HG03575 (cell line): Measurements from ENCODE around the gene IFNA6.
"Not testable (repeated sequence)": the region's sequence is repeated elsewhere in the genome, so short reads cannot be mapped to it uniquely, and the experiment has no call there.

ENCODE experiments used
- ATAC-seq: cut with Tn5 transposase; IDR thresholded peaks from one replicate; pipeline ENCODE4 v1.9.1; 2021; ENCODE audit not compliant: unreplicated experiment, insufficient number of reproducible peaks, low FRiP score; ENCODE audit errors: extremely low read depth

Gene IFNA6

GRCh38 chr9:21350787-21351186 is at the start of gene IFNA6:
IFNA6 (minus strand) TSS chr9:21350887; CDS start chr9:21350887, 0 bp downstream.
- ATAC-seq: no peak

- ATAC-seq: no peak
Observed at GRCh38 chr9:21399956-21400355, 49.3 kb upstream of the IFNA6 start.

GRCh38 chr9:21398955-21399489 is 48.3 kb upstream of the IFNA6 start:
- ATAC-seq: no peak

GRCh38 chr9:21395778-21396717 is 45.4 kb upstream of the IFNA6 start:
- ATAC-seq: no peak

GRCh38 chr9:21392270-21392669 is 41.6 kb upstream of the IFNA6 start:
- no peak for ATAC-seq

- ATAC-seq: no peak
Observed at GRCh38 chr9:21385131-21385670, 34.5 kb upstream of the IFNA6 start, which contains the start of gene IFNA2. IFNA2 (minus strand) TSS chr9:21385398; CDS start chr9:21385329, 69 bp downstream.

- no peak for ATAC-seq
Observed at GRCh38 chr9:21383627-21384026, 32.9 kb upstream of the IFNA6 start.

GRCh38 chr9:21381448-21382339 is 31.0 kb upstream of the IFNA6 start:
- peak; percentile 98 for ATAC-seq

- ATAC-seq: not testable (repeated sequence)
Observed at GRCh38 chr9:21371467-21371866, 20.8 kb upstream of the IFNA6 start.

- no peak for ATAC-seq
Observed at GRCh38 chr9:21367957-21368356, 17.3 kb upstream of the IFNA6 start, which contains the start of gene IFNA13. IFNA13 (minus strand) TSS chr9:21368057; CDS start chr9:21368010, 47 bp downstream.

- ATAC-seq: peak; percentile 92
Observed at GRCh38 chr9:21367169-21367568, 16.5 kb upstream of the IFNA6 start.

GRCh38 chr9:21362287-21362686 is 11.6 kb upstream of the IFNA6 start:
- no peak for ATAC-seq

- peak; percentile 57 for ATAC-seq
Observed at GRCh38 chr9:21357479-21358460, 7.1 kb upstream of the IFNA6 start.

GRCh38 chr9:21348430-21348970 is 2.2 kb downstream of the IFNA6 start:
- no peak for ATAC-seq

- no peak for ATAC-seq
Observed at GRCh38 chr9:21340735-21341134, 10.0 kb downstream of the IFNA6 start.

- no peak for ATAC-seq
Observed at GRCh38 chr9:21336457-21336856, 14.2 kb downstream of the IFNA6 start.

- peak; percentile 57 for ATAC-seq
Observed at GRCh38 chr9:21334701-21335632, 15.7 kb downstream of the IFNA6 start, which contains the start of gene KLHL9. KLHL9 (minus strand) TSS chr9:21335404; CDS start chr9:21334859, 545 bp downstream.
